Activated T-cell treated with anti-CD3 and anti-CD28 coated beads for 4 hours (primary cell): Measurements from ENCODE around the gene PTPRJ.

Experiments
- DNase-seq: peaks from one replicate; pipeline ENCODE4 v3.0.0-alpha.2; 2020

PTPRJ gene

GRCh38 chr11:48096588-48097525 is 116.5 kb downstream of the PTPRJ start:
- no peak for DNase-seq

GRCh38 chr11:48098024-48098423 is 117.7 kb downstream of the PTPRJ start:
- no peak for DNase-seq

DNA sequence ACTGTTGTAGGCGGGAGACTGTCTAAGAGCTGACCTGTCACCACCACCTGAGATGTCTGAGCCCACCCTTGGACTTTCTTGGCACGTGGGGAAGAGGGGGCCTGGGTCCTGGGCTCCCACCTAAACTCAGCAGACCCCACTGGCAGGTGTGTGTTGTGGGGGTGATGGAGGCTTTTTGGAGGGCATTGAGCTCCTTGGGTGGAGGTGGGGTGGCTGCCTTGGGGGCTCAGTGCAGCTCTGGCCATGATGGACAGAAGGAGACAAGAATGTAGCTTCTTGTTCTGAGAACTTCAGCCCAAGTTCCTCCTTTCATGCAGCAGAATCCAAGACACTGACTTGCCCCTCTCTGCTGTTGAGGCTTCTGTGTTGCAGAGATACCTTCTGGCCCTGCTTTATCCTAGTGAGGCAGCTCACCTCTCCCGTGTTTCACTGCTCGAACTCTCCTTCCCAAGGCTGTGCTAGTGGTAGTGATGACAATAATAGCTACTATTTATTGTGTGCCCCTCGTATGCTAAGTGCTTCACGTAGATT is 119.6 kb downstream of the PTPRJ start:
- DNase-seq, result no peak

- DNase-seq, result no peak
Measured at GRCh38 chr11:48101044-48101733, 120.8 kb downstream of the PTPRJ start.

DNA sequence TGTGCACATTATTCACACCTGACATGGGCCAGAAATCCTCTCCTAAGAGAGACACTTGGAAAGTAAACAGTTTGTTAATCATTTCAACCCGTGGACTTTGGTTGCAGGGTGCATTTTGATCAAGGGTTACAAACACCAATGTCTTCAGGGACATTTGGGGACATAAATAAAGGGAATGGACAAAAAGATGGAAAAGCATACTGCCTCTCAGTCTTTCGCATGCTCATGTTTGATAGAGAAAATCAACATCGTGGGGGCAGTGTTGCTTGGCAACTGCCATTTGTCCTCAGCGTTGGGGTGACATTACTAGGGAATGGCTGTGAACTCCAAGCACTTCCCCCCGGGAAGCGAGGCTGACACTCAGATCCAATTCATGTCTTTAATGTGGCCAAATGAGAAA is 121.6 kb downstream of the PTPRJ start:
- DNase-seq, result no peak

- DNase-seq, result no peak
Measured at GRCh38 chr11:48103621-48104567, 123.5 kb downstream of the PTPRJ start.

GRCh38 chr11:48104568-48104924 is 124.2 kb downstream of the PTPRJ start:
- no peak for DNase-seq

DNA sequence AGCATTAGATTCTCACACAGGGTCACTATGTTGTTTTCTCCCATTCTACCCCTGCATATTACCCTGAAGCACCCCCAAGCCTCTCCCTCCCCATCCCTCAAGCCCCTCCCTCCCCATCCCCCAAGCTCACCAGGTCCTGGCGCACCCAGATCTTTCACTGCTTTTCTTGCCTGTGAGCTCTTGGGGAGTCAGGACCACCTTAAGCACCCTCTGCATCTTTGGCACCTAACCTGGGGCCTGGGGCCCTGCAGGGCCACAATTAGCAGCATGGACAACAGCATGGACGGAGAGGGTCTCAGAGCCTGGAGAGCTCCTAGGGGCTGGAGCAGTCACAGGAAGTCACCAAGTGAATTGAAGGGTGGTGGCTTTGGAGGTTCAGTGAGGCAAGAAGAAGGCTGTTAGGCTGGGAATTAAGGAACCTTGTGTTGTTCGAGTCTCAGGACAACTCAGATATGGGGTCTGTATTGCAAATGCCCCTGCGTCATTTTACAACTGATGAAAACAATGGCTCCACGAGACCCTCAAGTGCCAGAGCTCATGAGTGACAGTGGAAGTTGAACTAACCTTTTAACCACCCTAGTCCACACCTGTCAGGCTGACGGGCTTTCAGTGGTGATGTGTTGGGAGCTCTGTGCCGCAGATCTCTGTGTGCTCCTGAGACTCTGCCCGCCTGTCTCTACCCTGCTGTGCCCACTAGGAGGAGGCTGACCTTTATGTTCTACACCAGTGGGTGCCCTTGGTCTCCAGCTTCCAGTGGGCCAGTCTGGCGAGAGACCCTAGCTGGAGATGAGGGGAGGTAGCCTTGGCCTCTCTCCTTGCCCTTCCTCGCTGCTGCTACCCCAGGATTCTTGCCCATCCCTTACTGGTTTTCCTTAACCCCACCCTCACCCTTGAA is 125.0 kb downstream of the PTPRJ start:
- DNase-seq, result no peak

DNA sequence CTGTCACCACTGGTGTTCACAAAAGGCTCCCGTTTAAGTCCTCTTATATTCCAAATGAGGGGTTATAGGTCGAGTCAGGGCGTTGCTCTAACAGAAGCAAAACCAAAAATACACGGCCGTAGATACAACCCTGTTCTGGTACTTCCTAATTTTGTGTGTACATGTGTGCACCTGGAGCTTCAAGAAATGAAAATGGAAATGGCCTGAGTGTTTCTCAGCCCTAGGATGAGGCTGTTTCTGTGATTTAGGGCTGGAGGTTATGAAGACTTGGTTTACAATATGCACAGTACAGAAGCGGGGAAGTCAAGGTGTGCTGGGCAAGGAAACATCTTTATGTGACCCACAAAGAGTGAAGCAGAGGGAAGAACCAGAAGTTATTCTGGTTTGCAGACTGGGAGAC is 125.8 kb downstream of the PTPRJ start:
- no peak for DNase-seq

- no peak for DNase-seq
Measured at GRCh38 chr11:48107188-48107704, 126.9 kb downstream of the PTPRJ start.

- DNase-seq, result no peak
Measured at GRCh38 chr11:48108231-48109045, 128.1 kb downstream of the PTPRJ start.

DNA sequence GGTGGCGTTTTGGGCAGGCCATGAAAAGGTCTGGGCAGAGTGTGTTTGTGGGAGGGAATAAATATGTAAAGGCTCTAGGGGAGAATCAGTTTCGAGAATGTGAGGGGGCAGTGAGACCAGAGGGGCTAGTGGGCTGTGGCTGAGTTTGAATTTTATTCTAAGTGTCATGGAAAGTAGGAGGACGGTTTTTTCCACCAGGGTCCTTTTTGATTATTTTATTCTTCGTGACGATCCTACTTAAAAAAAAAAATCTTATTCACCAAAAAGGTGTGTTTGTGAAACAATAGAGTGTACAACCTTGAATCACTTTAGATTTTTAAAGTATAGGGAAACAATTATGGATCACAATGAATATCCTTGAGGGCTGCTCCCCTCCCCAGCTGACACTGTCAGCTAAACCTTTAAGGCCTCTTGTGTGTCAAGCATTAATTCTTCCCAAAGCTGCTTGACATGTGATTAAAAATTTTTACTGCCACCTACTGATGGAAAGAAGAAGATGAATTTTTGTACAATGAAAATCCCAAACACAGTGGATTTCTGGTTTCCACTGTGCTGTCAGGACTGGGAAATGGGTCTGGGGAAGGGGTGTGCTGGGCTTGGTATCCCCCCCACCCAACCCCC is 128.8 kb downstream of the PTPRJ start:
- DNase-seq, result no peak

DNA sequence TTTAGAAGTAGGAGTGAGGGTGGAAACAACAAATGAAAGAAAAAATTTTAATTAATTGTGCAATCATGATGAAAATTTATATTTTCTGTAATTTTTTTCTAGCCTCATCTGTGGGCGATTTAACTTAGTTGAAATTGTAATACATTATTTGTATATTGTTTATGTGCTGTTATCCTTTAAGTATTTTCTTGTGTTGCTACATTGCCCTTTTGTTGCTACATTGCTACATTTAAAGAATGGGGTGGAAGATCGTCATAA is 130.1 kb downstream of the PTPRJ start:
- no peak for DNase-seq

DNA sequence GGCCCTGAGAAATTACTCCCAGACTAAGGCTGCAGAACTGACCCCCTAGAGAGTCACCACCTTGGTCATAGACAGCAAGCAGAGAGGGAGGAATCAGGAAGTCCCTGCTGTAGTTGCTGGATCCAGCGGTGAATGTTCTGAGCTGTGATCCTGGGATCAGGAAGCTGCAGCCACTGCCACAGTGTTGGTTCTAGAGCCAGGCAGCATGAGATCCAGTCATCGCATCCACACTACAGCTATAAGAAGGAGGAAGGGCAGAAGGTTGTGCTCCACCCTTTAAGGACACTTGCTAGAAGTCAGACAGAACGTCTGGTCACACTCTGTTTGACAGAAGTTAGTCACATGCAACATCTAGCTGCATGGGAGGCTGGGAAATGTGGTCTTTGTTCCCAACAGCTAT is 131.5 kb downstream of the PTPRJ start:
- DNase-seq, result no peak

- no peak for DNase-seq
Measured at GRCh38 chr11:48114740-48115139, 134.4 kb downstream of the PTPRJ start.

DNA sequence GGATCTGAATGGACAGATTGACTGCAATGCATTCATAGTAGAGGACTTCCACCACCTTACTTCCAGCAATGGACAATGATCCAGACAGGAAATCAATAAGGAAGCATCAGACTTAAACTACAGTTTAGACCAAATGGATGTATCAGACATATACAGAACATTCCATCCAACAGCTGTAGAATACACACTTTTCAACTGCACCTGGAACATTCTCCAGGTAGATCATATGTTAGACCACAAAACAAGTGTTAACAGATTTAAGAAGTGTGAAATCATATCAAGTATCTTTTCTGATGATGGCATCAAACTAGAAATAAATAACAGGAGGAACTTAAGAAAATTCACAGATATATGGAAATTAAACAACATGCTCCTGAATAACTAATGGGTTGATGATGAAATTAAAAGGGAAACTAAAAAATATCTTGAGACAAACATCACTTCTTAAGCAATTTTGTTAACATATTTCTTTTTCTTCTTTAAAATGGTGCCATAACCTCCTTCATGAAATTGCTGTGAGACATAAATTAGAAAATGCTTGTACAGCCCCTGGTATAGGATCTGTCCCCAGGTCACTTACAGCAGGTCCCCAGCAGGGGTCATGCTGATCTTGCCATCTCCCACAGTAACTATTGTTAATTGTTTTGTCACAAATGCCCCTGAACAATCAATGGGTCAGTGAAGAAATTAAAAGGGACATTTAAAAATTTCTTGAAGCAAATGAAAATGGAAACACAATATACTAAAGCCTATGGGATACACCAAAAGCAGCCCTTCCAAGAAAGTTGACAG is 136.3 kb downstream of the PTPRJ start:
- no peak for DNase-seq

- DNase-seq, result no peak
Measured at GRCh38 chr11:48122246-48122645, 141.9 kb downstream of the PTPRJ start.

- no peak for DNase-seq
Measured at GRCh38 chr11:48122656-48123055, 142.3 kb downstream of the PTPRJ start.

- no peak for DNase-seq
Measured at GRCh38 chr11:48123254-48123875, 143.0 kb downstream of the PTPRJ start.
